Neuronal stem cell (in vitro differentiated cells): ENCODE data around the gene IFI27. TPM values are rescaled to one million over a fixed set of nuclear protein-coding genes. Genes with fewer than 3 reads are reported as not detected.
"Not testable (repeated sequence)": the region's sequence is repeated elsewhere in the genome, so short reads cannot be mapped to it uniquely, and the experiment has no call there.

Source experiments
- DNase-seq: peaks from one replicate; pipeline ENCODE4 v3.0.0-alpha.2; 2013; ENCODE audit warnings: low spot score
- H2AFZ ChIP-seq: one replicate; pipeline ENCODE4 v1.6.1; 2013; ENCODE audit warnings: mild to moderate bottlenecking, low read length, inconsistent platforms
- H2AK5ac ChIP-seq: 2 replicates; pipeline ENCODE4 v1.6.1; 2013; ENCODE audit warnings: low read depth, mild to moderate bottlenecking, inconsistent platforms, low read length, moderate library complexity, mixed read lengths
- H2BK120ac ChIP-seq: 2 replicates; pipeline ENCODE4 v1.6.1; 2013; ENCODE audit warnings: low read depth, mild to moderate bottlenecking, inconsistent platforms, low read length, moderate library complexity, mixed read lengths
- H2BK12ac ChIP-seq: one replicate; pipeline ENCODE4 v1.6.1; 2013; ENCODE audit warnings: low read length, inconsistent platforms
- H2BK15ac ChIP-seq: 2 replicates; pipeline ENCODE4 v1.6.1; 2013; ENCODE audit warnings: mild to moderate bottlenecking, low read length, inconsistent platforms, mixed read lengths
- H2BK5ac ChIP-seq: one replicate; pipeline ENCODE4 v1.6.1; 2013; ENCODE audit warnings: inconsistent platforms, mild to moderate bottlenecking, low read length, moderate library complexity
- H3K14ac ChIP-seq: one replicate; pipeline ENCODE4 v1.6.1; 2013; ENCODE audit warnings: low read length, inconsistent platforms
- H3K18ac ChIP-seq: 2 replicates; pipeline ENCODE4 v1.6.1; 2013; ENCODE audit warnings: low read length, inconsistent platforms
- H3K23ac ChIP-seq: 2 replicates; pipeline ENCODE4 v1.6.1; 2013; ENCODE audit warnings: low read depth, mild to moderate bottlenecking, mixed read lengths, low read length, inconsistent platforms; ENCODE audit not compliant: poor library complexity
- H3K27ac ChIP-seq: replicated peaks from 3 replicates; pipeline ENCODE4 v1.5.1; 2013; ENCODE audit warnings: low read length, inconsistent platforms
- H3K27me3 ChIP-seq, 3 experiments: 2 replicates each; pipeline ENCODE4 v1.6.1; 2013; ENCODE audit warnings: low read length in 3 of 3, mild to moderate bottlenecking in 2 of 3, inconsistent platforms in 1 of 3, low read depth in 1 of 3, mixed read lengths in 1 of 3, moderate library complexity in 1 of 3; ENCODE audit not compliant: control insufficient read depth in 3 of 3, insufficient read depth in 3 of 3
- H3K36me3 ChIP-seq, 2 donors: replicated peaks in 1 of 2; 2 replicates each; pipeline ENCODE4 v1.6.1; 2013; ENCODE audit warnings: low read length in 2 of 2; ENCODE audit not compliant: control insufficient read depth in 2 of 2, insufficient read depth in 2 of 2
- H3K4ac ChIP-seq: 2 replicates; pipeline ENCODE4 v1.6.1; 2013; ENCODE audit warnings: inconsistent platforms, mild to moderate bottlenecking, low read length, moderate library complexity
- H3K4me1 ChIP-seq, 2 donors: 1 replicate in 1 of 2; 2 replicates in 1 of 2; pipeline ENCODE4 v1.6.1; 2013; ENCODE audit warnings: low read length in 2 of 2, low read depth in 1 of 2; ENCODE audit not compliant: control insufficient read depth in 2 of 2, insufficient read depth in 1 of 2
- H3K4me2 ChIP-seq: one replicate; pipeline ENCODE4 v1.6.1; 2013; ENCODE audit warnings: mild to moderate bottlenecking, low read length, inconsistent platforms; ENCODE audit not compliant: insufficient read depth, poor library complexity, severe bottlenecking
- H3K4me3 ChIP-seq, 2 donors: 2 replicates each; pipeline ENCODE4 v1.5.1; 2013; ENCODE audit warnings: low read length in 2 of 2, mild to moderate bottlenecking in 2 of 2, inconsistent platforms in 1 of 2, moderate library complexity in 1 of 2
- H3K79me1 ChIP-seq: one replicate; pipeline ENCODE4 v1.6.1; 2013; ENCODE audit warnings: low read depth, mild to moderate bottlenecking, inconsistent platforms, low read length, moderate library complexity
- H3K9ac ChIP-seq: one replicate; pipeline ENCODE4 v1.6.1; 2013; ENCODE audit warnings: mild to moderate bottlenecking, low read depth, low read length, inconsistent platforms; ENCODE audit not compliant: poor library complexity
- H3K9me3 ChIP-seq, 2 donors: replicated peaks in 1 of 2; 2 replicates each; pipeline versions ENCODE3 to v1.6.1; 2013; ENCODE audit warnings: low read length in 2 of 2, mild to moderate bottlenecking in 2 of 2, inconsistent platforms in 1 of 2, low read depth in 1 of 2, mixed read lengths in 1 of 2, moderate library complexity in 1 of 2; ENCODE audit not compliant: control insufficient read depth in 2 of 2, insufficient read depth in 1 of 2
- H4K8ac ChIP-seq: one replicate; pipeline ENCODE4 v1.6.1; 2013; ENCODE audit warnings: low read depth, mild to moderate bottlenecking, inconsistent platforms, low read length, moderate library complexity
- H4K91ac ChIP-seq: one replicate; pipeline ENCODE4 v1.6.1; 2013; ENCODE audit warnings: low read length, low read depth, mild to moderate bottlenecking, inconsistent platforms; ENCODE audit not compliant: poor library complexity
- WGBS, 2 donors: extraction: QIAGEN DNeasy Blood & Tissue Kit; methylation state at CpG; one replicate each; pipeline ENCODE4 v1.1.7; 2013; ENCODE audit warnings: missing lambda C conversion rate in 2 of 2, mixed read lengths in 1 of 2; ENCODE audit not compliant: insufficient read length in 2 of 2, insufficient replicate concordance in 1 of 2; ENCODE audit errors: extremely low coverage in 2 of 2; 5-methylcytosine and 5-hydroxymethylcytosine counted together
- polyA plus RNA-seq, 2 experiments: library from polyadenylated mRNA; stranded (reverse); fragments of 200-250 nt; gene quantifications; one replicate each; pipeline ENCODE4 v1.2.3, GENCODE V29; 2013

IFI27 gene
- polyA plus RNA-seq (2013, experiment 1 of 2): 8.0 TPM
- 8.8 TPM for polyA plus RNA-seq (2013, experiment 2 of 2)

DNA sequence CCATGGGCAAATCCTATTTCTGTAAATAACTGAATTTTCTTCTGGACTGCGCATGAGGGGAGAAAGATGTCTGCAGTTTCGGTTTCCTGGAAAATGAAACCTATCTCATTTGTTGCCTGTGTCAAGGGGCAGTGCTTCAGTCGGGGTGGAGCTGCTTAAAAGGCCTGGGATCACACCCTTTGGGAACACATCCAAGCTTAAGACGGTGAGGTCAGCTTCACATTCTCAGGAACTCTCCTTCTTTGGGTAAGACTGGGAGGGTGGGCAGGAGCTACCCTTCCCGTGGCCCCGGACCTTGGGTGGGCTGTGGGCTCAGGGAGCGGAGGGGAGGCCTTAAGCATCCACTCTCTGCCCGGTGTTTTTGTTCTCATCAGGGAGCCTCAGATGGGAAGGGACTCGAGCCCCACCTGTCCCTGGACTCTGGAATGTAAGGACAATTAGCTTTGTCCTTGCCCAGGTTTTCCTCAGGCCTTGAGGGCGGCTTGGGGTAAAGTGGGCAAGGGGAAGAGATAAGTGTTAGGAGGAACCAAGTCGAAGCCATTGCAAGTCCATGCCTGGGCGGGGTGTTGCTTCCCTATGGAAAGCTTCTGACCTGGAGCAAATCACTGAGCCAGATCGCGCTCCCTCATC is at the start of gene IFI27:
TSS of gene IFI27 (plus strand) at position 185 of the 630 bp plus-strand sequence.
- Histone ChIP-seq H2BK12ac (no peak within 1 kb of the TSS), H4K91ac (no peak within 1 kb of the TSS), H2BK120ac (no peak within 1 kb of the TSS), H3K27me3 (no peaks in the 10 kb centered on the region), H3K4me1 (peaks cover 3 to 4% of the 10 kb centered on the region in 2 donors), H2BK15ac (no peak within 1 kb of the TSS), H3K9me3 (peaks cover 0 to 1% of the 10 kb centered on the region in 2 donors), H3K27ac (no peak within 1 kb of the TSS), H3K9ac (no peak within 1 kb of the TSS), H3K36me3 (no peaks in the 10 kb centered on the region), H2AK5ac (peak within 1 kb of the TSS; percentile 33), H3K23ac (peak within 1 kb of the TSS; percentile 21), H3K4ac (no peak within 1 kb of the TSS), H3K18ac (peak within 1 kb of the TSS; percentile 70), H3K4me2 (no peak within 1 kb of the TSS), H2AFZ (no peak within 1 kb of the TSS), H3K79me1 (no peaks in the 10 kb centered on the region), H2BK5ac (no peak within 1 kb of the TSS), H3K14ac (no peak within 1 kb of the TSS), H4K8ac (no peak within 1 kb of the TSS), H3K4me3 (no peak within 1 kb of the TSS)
- no CpG with 5 or more reads among the region's 14 CpGs for WGBS, 2 donors
- no peak for DNase-seq

DNA sequence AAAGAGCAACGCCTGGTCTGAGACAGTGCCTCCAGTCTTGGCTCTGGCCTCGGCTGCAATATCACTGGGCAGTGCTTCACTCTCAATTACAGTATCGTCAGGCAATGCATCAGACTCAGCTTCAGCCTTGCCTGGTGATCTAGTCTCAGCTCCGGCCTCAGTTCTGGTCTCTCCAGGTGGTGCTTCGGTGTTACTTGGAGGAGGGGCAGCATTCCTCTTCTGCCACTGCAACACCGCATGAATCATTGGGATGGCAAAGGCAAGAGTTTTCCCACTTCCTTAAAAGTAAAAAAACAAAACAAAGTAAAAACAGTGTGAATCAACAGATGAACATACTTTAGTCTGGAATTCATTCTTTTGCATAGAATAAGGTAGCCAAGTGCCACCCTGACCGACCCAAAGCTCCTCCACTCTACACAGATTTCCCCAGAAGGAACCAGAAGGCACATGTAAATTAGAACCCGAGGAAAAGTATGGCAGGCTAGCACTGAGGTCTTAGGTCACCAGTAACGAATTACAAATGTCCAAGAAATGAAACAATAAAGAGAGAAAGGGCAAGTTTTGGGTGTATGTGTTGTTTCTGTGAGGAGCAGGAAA is 48.1 kb upstream of the IFI27 start:
- peaks cover 9% of the 10 kb centered on the region for H3K79me1 ChIP-seq
- DNase-seq: no peak
- no peak overlapping the region for H2BK5ac ChIP-seq
- no peak overlapping the region for H3K23ac ChIP-seq
- H4K91ac ChIP-seq: no peak overlapping the region
- H4K8ac ChIP-seq: no peak overlapping the region
- no peak overlapping the region for H2AK5ac ChIP-seq
- no peak overlapping the region for H3K18ac ChIP-seq
- WGBS, 2 donors: no CpG with 5 or more reads among the region's 9 CpGs
- H3K14ac ChIP-seq: no peak overlapping the region
- peaks cover 0 to 5% of the 10 kb centered on the region in 2 donors for H3K4me1 ChIP-seq
- peaks cover 33 to 77% of the 10 kb centered on the region in 2 donors for H3K36me3 ChIP-seq
- no peak overlapping the region for H2BK15ac ChIP-seq
- H3K4me3 ChIP-seq: no peak overlapping the region
- no peak overlapping the region for H3K4me2 ChIP-seq
- H2AFZ ChIP-seq: no peak overlapping the region
- H2BK120ac ChIP-seq: no peak overlapping the region
- H3K4ac ChIP-seq: no peak overlapping the region
- H3K27me3 ChIP-seq: no peaks in the 10 kb centered on the region
- H2BK12ac ChIP-seq: no peak overlapping the region
- peaks cover 0 to 5% of the 10 kb centered on the region in 2 donors for H3K9me3 ChIP-seq
- H3K9ac ChIP-seq: no peak overlapping the region
- H3K27ac ChIP-seq: no peak overlapping the region

DNA sequence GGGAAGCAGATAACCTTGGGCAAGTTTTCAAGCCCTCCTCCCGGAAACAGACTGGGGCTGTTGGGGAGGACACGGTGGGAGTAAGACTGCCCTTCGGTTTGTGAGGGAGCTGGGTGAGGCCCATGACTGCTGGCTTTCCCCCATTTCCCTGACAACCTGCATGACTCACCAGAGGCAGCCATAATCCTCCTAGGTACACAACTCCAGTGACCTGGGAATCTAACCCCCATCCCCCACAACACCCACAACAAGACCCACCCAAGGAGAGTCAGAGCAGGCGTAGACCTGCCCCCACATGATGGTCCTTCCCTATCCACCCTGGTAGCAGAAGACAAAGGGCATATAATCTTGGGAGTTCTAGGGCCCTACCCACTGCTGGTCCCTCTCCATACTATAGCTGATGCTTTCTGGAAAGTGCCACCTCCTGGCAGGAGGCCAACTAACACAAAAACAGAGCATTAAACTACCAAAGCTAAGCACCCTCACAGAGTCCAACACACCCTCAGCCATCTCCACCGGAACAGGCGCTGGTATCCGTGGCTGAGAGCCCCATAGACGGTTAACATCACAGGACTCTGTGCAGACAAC is 44.4 kb upstream of the IFI27 start:
- H3K79me1 ChIP-seq: peaks cover 9% of the 10 kb centered on the region
- no peak overlapping the region for H3K23ac ChIP-seq
- H3K4me2 ChIP-seq: no peak overlapping the region
- peaks cover 8 to 39% of the 10 kb centered on the region in 2 donors for H3K36me3 ChIP-seq
- H3K4ac ChIP-seq: no peak overlapping the region
- WGBS, 2 donors: no CpG with 5 or more reads among the region's 8 CpGs
- H4K91ac ChIP-seq: no peak overlapping the region
- no peak for DNase-seq
- no peak overlapping the region for H2BK5ac ChIP-seq
- peak overlapping the region; percentile 35 for H3K18ac ChIP-seq
- H3K27ac ChIP-seq: no peak overlapping the region
- H3K4me3 ChIP-seq: no peak overlapping the region
- H2AK5ac ChIP-seq: no peak overlapping the region
- no peak overlapping the region for H2BK120ac ChIP-seq
- H3K9ac ChIP-seq: peak overlapping the region; percentile 70
- H3K14ac ChIP-seq: no peak overlapping the region
- H2BK15ac ChIP-seq: no peak overlapping the region
- H2AFZ ChIP-seq: no peak overlapping the region
- no peak overlapping the region for H4K8ac ChIP-seq
- H3K4me1 ChIP-seq: peaks cover 0 to 5% of the 10 kb centered on the region in 2 donors
- H3K9me3 ChIP-seq: peaks cover 0 to 30% of the 10 kb centered on the region in 2 donors
- H3K27me3 ChIP-seq: no peaks in the 10 kb centered on the region
- no peak overlapping the region for H2BK12ac ChIP-seq

DNA sequence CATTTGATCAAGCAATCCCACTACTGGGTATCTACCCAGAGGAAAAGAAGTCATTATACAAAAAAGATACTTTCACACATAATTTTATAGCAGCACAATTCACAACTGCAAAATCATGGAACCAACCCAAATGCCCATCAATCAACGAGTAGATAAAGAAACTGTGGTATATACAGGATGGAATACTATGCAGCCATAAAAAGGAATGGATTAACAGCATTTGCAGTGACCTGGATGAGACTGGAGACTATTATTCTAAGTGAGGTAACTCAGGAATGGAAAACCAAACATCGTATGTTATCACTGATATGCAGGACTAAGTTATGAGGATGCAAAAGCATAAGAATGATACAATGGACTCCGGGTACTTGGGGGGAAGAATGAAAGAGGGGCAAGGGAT is 38.5 kb upstream of the IFI27 start:
- H3K18ac ChIP-seq, H3K9ac ChIP-seq, H3K4me3 ChIP-seq, DNase-seq, H2BK15ac ChIP-seq, H2AFZ ChIP-seq, H3K4me1 ChIP-seq, H3K27ac ChIP-seq, H4K8ac ChIP-seq, H3K4ac ChIP-seq, H2BK5ac ChIP-seq, H2BK12ac ChIP-seq, H4K91ac ChIP-seq, H3K23ac ChIP-seq, H3K4me2 ChIP-seq, H2BK120ac ChIP-seq, H3K79me1 ChIP-seq, H3K27me3 ChIP-seq, H3K14ac ChIP-seq, H2AK5ac ChIP-seq: not testable (repeated sequence)
- Histone ChIP-seq H3K9me3 (peaks cover 0 to 68% of the 10 kb centered on the region in 2 donors), H3K36me3 (peaks cover under 1 to 28% of the 10 kb centered on the region in 2 donors)
- no CpG with 5 or more reads among the region's 3 CpGs for WGBS, 2 donors
